Measurements from ENCODE around the gene KCNIP3.

The KCNIP3 gene

GRCh38 chr2:95312543-95313201, 15.5 kb downstream of the KCNIP3 start:
- no peaks in the 10 kb centered on the region for H3K9me3 ChIP-seq
- TF ChIP-seq CTCF (IDR thresholded peaks at IDR 0.05; ENCODE audit: low read depth, low read length), result no peak
- no peaks in the 10 kb centered on the region for H3K36me3 ChIP-seq
- DNase-seq, result no peak
- no peaks in the 10 kb centered on the region for H3K27me3 ChIP-seq
- H3K4me3 ChIP-seq (ENCODE audit: low read depth, low read length), result no peak overlapping the region
- no peaks in the 10 kb centered on the region for H3K4me1 ChIP-seq

GRCh38 chr2:95313296-95314131, 16.4 kb downstream of the KCNIP3 start:
- no peak for TF ChIP-seq CTCF (IDR thresholded peaks at IDR 0.05; ENCODE audit: low read depth, low read length)
- no peaks in the 10 kb centered on the region for H3K27me3 ChIP-seq
- no peak overlapping the region for H3K4me3 ChIP-seq (ENCODE audit: low read depth, low read length)
- no peaks in the 10 kb centered on the region for H3K9me3 ChIP-seq
- no peaks in the 10 kb centered on the region for H3K36me3 ChIP-seq
- DNase-seq, result no peak
- H3K4me1 ChIP-seq, result no peaks in the 10 kb centered on the region

GRCh38 chr2:95314598-95314963, 17.4 kb downstream of the KCNIP3 start:
- H3K36me3 ChIP-seq, result no peaks in the 10 kb centered on the region
- no peaks in the 10 kb centered on the region for H3K27me3 ChIP-seq
- no peaks in the 10 kb centered on the region for H3K9me3 ChIP-seq
- no peaks in the 10 kb centered on the region for H3K4me1 ChIP-seq
- DNase-seq, result no peak
- no peak overlapping the region for H3K4me3 ChIP-seq (ENCODE audit: low read depth, low read length)
- no peak for TF ChIP-seq CTCF (IDR thresholded peaks at IDR 0.05; ENCODE audit: low read depth, low read length)

GRCh38 chr2:95314964-95315611, 17.9 kb downstream of the KCNIP3 start:
- no peaks in the 10 kb centered on the region for H3K9me3 ChIP-seq
- peak; percentile 31 for TF ChIP-seq CTCF (IDR thresholded peaks at IDR 0.05; ENCODE audit: low read depth, low read length)
- no peaks in the 10 kb centered on the region for H3K36me3 ChIP-seq
- no peak overlapping the region for H3K4me3 ChIP-seq (ENCODE audit: low read depth, low read length)
- no peaks in the 10 kb centered on the region for H3K27me3 ChIP-seq
- DNase-seq, result peak; percentile 20
- no peaks in the 10 kb centered on the region for H3K4me1 ChIP-seq

- no peak for DNase-seq
- TF ChIP-seq CTCF (IDR thresholded peaks at IDR 0.05; ENCODE audit: low read depth, low read length), result no peak
- H3K9me3 ChIP-seq, result no peaks in the 10 kb centered on the region
- H3K4me3 ChIP-seq (ENCODE audit: low read depth, low read length), result no peak overlapping the region
- H3K36me3 ChIP-seq, result no peaks in the 10 kb centered on the region
- no peaks in the 10 kb centered on the region for H3K27me3 ChIP-seq
- H3K4me1 ChIP-seq, result no peaks in the 10 kb centered on the region
Observed at GRCh38 chr2:95315801-95316411, 18.8 kb downstream of the KCNIP3 start.

Measured in BE2C (cell line).